ENCODE measurements around the gene CEP112. TPM values are rescaled to one million over a fixed set of nuclear protein-coding genes. Genes with fewer than 3 reads are reported as not detected.

CEP112 gene
- total RNA-seq, 1 donor from 2014 or later: 26.3 TPM

DNA sequence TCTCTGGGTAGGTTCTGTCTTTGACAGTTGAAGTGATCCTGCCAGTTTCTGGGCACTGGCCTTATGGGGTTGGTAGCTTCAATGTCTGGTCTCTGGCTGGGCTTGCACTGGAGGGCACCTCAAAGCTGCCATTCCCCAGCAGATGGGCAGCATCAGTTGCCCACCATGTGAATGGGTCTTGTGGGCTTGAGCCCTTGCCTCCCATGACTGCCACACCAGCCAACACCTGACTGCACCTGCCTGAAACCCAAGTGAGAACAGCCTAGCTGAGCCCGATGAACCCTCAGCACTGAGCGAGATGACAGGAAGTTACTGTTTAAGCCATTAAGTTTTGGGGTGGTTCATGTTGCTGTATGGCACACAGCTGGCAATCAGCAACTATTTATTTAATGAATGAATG is 561.4 kb downstream of the CEP112 start:
- H3K27me3 Mint-ChIP-seq (ENCODE audit: unreplicated experiment): no peaks in the 10 kb centered on the region
- H3K27ac Mint-ChIP-seq (ENCODE audit: unreplicated experiment): no peak overlapping the region
- peaks cover 21% of the 10 kb centered on the region for H3K4me1 Mint-ChIP-seq (ENCODE audit: unreplicated experiment)
- TF ChIP-seq, protein P1, sequence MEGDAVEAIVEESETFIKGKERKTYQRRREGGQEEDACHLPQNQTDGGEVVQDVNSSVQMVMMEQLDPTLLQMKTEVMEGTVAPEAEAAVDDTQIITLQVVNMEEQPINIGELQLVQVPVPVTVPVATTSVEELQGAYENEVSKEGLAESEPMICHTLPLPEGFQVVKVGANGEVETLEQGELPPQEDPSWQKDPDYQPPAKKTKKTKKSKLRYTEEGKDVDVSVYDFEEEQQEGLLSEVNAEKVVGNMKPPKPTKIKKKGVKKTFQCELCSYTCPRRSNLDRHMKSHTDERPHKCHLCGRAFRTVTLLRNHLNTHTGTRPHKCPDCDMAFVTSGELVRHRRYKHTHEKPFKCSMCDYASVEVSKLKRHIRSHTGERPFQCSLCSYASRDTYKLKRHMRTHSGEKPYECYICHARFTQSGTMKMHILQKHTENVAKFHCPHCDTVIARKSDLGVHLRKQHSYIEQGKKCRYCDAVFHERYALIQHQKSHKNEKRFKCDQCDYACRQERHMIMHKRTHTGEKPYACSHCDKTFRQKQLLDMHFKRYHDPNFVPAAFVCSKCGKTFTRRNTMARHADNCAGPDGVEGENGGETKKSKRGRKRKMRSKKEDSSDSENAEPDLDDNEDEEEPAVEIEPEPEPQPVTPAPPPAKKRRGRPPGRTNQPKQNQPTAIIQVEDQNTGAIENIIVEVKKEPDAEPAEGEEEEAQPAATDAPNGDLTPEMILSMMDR (IDR thresholded peaks at IDR 0.05; ENCODE audit: unreplicated experiment): no peak
- no peak overlapping the region for H3K4me3 Mint-ChIP-seq (ENCODE audit: unreplicated experiment)
- H3K36me3 Mint-ChIP-seq (ENCODE audit: low read depth, unreplicated experiment): peaks cover 5% of the 10 kb centered on the region
- no peak for DNase-seq (ENCODE audit: low spot score)
- H3K9me3 Mint-ChIP-seq (ENCODE audit: unreplicated experiment): no peaks in the 10 kb centered on the region

GRCh38 chr17:65629234-65629690 is 562.7 kb downstream of the CEP112 start:
- H3K27ac Mint-ChIP-seq (ENCODE audit: unreplicated experiment): no peak overlapping the region
- H3K9me3 Mint-ChIP-seq (ENCODE audit: unreplicated experiment): no peaks in the 10 kb centered on the region
- H3K27me3 Mint-ChIP-seq (ENCODE audit: unreplicated experiment): peaks cover 2% of the 10 kb centered on the region
- peaks cover 21% of the 10 kb centered on the region for H3K4me1 Mint-ChIP-seq (ENCODE audit: unreplicated experiment)
- no peak for DNase-seq (ENCODE audit: low spot score)
- H3K4me3 Mint-ChIP-seq (ENCODE audit: unreplicated experiment): no peak overlapping the region
- H3K36me3 Mint-ChIP-seq (ENCODE audit: low read depth, unreplicated experiment): peaks cover 10% of the 10 kb centered on the region
- TF ChIP-seq, protein P1 (IDR thresholded peaks at IDR 0.05; ENCODE audit: unreplicated experiment): no peak

- H3K27ac Mint-ChIP-seq (ENCODE audit: unreplicated experiment): no peak overlapping the region
- no peak for DNase-seq (ENCODE audit: low spot score)
- peaks cover 3% of the 10 kb centered on the region for H3K27me3 Mint-ChIP-seq (ENCODE audit: unreplicated experiment)
- H3K36me3 Mint-ChIP-seq (ENCODE audit: low read depth, unreplicated experiment): peaks cover 14% of the 10 kb centered on the region
- H3K4me1 Mint-ChIP-seq (ENCODE audit: unreplicated experiment): peaks cover 19% of the 10 kb centered on the region
- no peaks in the 10 kb centered on the region for H3K9me3 Mint-ChIP-seq (ENCODE audit: unreplicated experiment)
- no peak overlapping the region for H3K4me3 Mint-ChIP-seq (ENCODE audit: unreplicated experiment)
- TF ChIP-seq, protein P1 (IDR thresholded peaks at IDR 0.05; ENCODE audit: unreplicated experiment): no peak
Observed at GRCh38 chr17:65628644-65629036, 563.3 kb downstream of the CEP112 start.

DNA sequence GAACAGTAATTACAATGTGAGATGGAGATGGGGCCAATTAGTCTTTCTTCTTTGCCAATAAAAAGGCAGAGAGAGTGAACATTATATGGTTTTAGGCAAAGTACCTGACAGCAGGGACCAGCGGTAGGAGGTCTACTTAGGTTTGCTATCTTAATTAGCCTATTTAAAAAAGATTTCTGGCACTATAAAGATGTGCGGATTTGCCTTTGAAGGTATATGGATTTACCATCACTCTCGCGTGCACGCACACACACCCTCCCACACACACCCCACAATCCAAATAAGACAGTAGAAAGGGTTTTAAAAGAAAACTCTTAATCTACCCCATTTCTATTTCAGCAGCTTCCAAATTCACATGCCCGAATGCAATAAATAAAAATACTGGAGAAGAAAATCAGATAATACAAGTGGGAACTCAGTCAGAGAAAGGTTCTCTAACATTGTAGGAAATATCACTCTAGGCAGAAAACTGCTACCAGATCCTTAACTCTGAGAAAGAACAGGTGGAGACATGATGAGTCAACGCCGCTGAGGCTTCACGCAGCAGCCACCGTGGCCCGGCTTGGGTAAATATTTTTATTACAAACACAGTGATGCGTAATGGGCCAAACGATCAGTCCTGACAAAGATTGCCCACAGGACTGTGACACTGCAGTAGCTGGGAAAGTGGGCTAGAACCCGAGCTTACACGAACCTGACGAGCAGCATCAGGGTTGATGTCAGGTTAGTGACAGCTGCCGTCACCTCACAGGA is 563.9 kb downstream of the CEP112 start:
- no peak overlapping the region for H3K27ac Mint-ChIP-seq (ENCODE audit: unreplicated experiment)

GRCh38 chr17:65627108-65627507 is 564.8 kb downstream of the CEP112 start:
- Mint-ChIP-seq H3K36me3 (ENCODE audit: low read depth, unreplicated experiment) (peaks cover 14% of the 10 kb centered on the region), H3K9me3 (ENCODE audit: unreplicated experiment) (no peaks in the 10 kb centered on the region), H3K4me1 (ENCODE audit: unreplicated experiment) (peaks cover 11% of the 10 kb centered on the region), H3K27ac (ENCODE audit: unreplicated experiment) (no peak overlapping the region), H3K27me3 (ENCODE audit: unreplicated experiment) (peaks cover 3% of the 10 kb centered on the region), H3K4me3 (ENCODE audit: unreplicated experiment) (no peak overlapping the region)
- DNase-seq (ENCODE audit: low spot score): no peak
- TF ChIP-seq, protein P1 (IDR thresholded peaks at IDR 0.05; ENCODE audit: unreplicated experiment): no peak

More for the DNA sequence above, 563.9 kb downstream of the CEP112 start:
- H3K27me3 Mint-ChIP-seq (ENCODE audit: unreplicated experiment): peaks cover 3% of the 10 kb centered on the region
- no peak for DNase-seq (ENCODE audit: low spot score)
- H3K9me3 Mint-ChIP-seq (ENCODE audit: unreplicated experiment): no peaks in the 10 kb centered on the region
- H3K36me3 Mint-ChIP-seq (ENCODE audit: low read depth, unreplicated experiment): peaks cover 14% of the 10 kb centered on the region
- TF ChIP-seq, protein P1 (IDR thresholded peaks at IDR 0.05; ENCODE audit: unreplicated experiment): no peak
- no peak overlapping the region for H3K4me3 Mint-ChIP-seq (ENCODE audit: unreplicated experiment)
- peaks cover 14% of the 10 kb centered on the region for H3K4me1 Mint-ChIP-seq (ENCODE audit: unreplicated experiment)
